Trophoblast cell (in vitro differentiated cells and primary cell): Measurements from ENCODE around the gene SGPP2.
A peak's percentile ranks its signal among the peaks of the same experiment; 100 is the strongest.

ENCODE experiments used
- DNase-seq, 2 donors: peaks; one replicate each; pipeline ENCODE4 v3.0.0-alpha.2; 2016
- H2AFZ ChIP-seq: 2 replicates; pipeline ENCODE4 v1.6.1; 2013; ENCODE audit warnings: low read length, moderate library complexity, mild to moderate bottlenecking; ENCODE audit not compliant: insufficient read depth, poor library complexity
- H2AK5ac ChIP-seq: 2 replicates; pipeline ENCODE4 v1.6.1; 2013; ENCODE audit warnings: mild to moderate bottlenecking, low read length
- H2BK120ac ChIP-seq: 2 replicates; pipeline ENCODE4 v1.6.1; 2013; ENCODE audit warnings: low read length, mild to moderate bottlenecking, moderate library complexity; ENCODE audit not compliant: insufficient read depth, poor library complexity
- H2BK12ac ChIP-seq: 2 replicates; pipeline ENCODE4 v1.6.1; 2013; ENCODE audit warnings: mild to moderate bottlenecking, low read length, moderate library complexity
- H2BK5ac ChIP-seq: 2 replicates; pipeline ENCODE4 v1.6.1; 2013; ENCODE audit warnings: low read length, low read depth, moderate library complexity, mild to moderate bottlenecking; ENCODE audit not compliant: poor library complexity
- H3K14ac ChIP-seq: 2 replicates; pipeline ENCODE4 v1.6.1; 2013; ENCODE audit warnings: mild to moderate bottlenecking, low read length
- H3K18ac ChIP-seq: 2 replicates; pipeline ENCODE4 v1.6.1; 2013; ENCODE audit warnings: mild to moderate bottlenecking, low read length
- H3K23ac ChIP-seq: 2 replicates; pipeline ENCODE4 v1.6.1; 2013; ENCODE audit warnings: low read length
- H3K27ac ChIP-seq: 2 replicates; pipeline ENCODE4 v1.5.1; 2013; ENCODE audit warnings: low read depth, mild to moderate bottlenecking, inconsistent platforms, low read length, moderate library complexity
- H3K27me3 ChIP-seq: 2 replicates; pipeline ENCODE4 v1.6.1; 2013; ENCODE audit warnings: inconsistent platforms, mild to moderate bottlenecking, low read length, moderate library complexity; ENCODE audit not compliant: insufficient read depth
- H3K36me3 ChIP-seq, 2 experiments: 1 replicate in 1 of 2; 2 replicates in 1 of 2; pipeline ENCODE4 v1.6.1; 2013; ENCODE audit warnings: low read length in 2 of 2, mild to moderate bottlenecking in 2 of 2, moderate library complexity in 1 of 2; ENCODE audit not compliant: insufficient read depth in 2 of 2, control insufficient read depth in 1 of 2
- H3K4ac ChIP-seq: 2 replicates; pipeline ENCODE4 v1.6.1; 2013; ENCODE audit warnings: low read depth, mild to moderate bottlenecking, low read length, moderate library complexity
- H3K4me1 ChIP-seq, 2 experiments: 1 replicate in 1 of 2; 2 replicates in 1 of 2; pipeline ENCODE4 v1.6.1; 2013; ENCODE audit warnings: low read length in 2 of 2, mild to moderate bottlenecking in 2 of 2, moderate library complexity in 1 of 2; ENCODE audit not compliant: insufficient read depth in 2 of 2, control insufficient read depth in 1 of 2
- H3K4me2 ChIP-seq: 2 replicates; pipeline ENCODE4 v1.6.1; 2013; ENCODE audit warnings: inconsistent platforms, mild to moderate bottlenecking, low read length, moderate library complexity
- H3K4me3 ChIP-seq: 2 replicates; pipeline ENCODE4 v1.5.1; 2013; ENCODE audit warnings: mild to moderate bottlenecking, low read depth, low read length, inconsistent platforms
- H3K79me1 ChIP-seq: one replicate; pipeline ENCODE4 v1.6.1; 2013; ENCODE audit warnings: low read length
- H3K79me2 ChIP-seq: 2 replicates; pipeline ENCODE4 v1.6.1; 2013; ENCODE audit warnings: low read length, mild to moderate bottlenecking; ENCODE audit not compliant: control insufficient read depth, insufficient read depth, poor library complexity
- H3K9ac ChIP-seq: 2 replicates; pipeline ENCODE4 v1.6.1; 2013; ENCODE audit warnings: mild to moderate bottlenecking, low read length
- H3K9me3 ChIP-seq: 2 replicates; pipeline ENCODE4 v1.6.1; 2013; ENCODE audit warnings: low read depth, mild to moderate bottlenecking, control low read depth, inconsistent platforms, low read length; ENCODE audit not compliant: insufficient read depth
- H4K12ac ChIP-seq: 2 replicates; pipeline ENCODE4 v1.6.1; 2013; ENCODE audit warnings: low read depth, mild to moderate bottlenecking, low read length, moderate library complexity
- H4K8ac ChIP-seq: 2 replicates; pipeline ENCODE4 v1.6.1; 2013; ENCODE audit warnings: low read depth, mild to moderate bottlenecking, low read length, moderate library complexity
- H4K91ac ChIP-seq: one replicate; pipeline ENCODE4 v1.6.1; 2013; ENCODE audit warnings: low read depth, mild to moderate bottlenecking, low read length, moderate library complexity
- WGBS: extraction: QIAGEN DNeasy Blood & Tissue Kit; methylation state at CpG from one replicate; pipeline ENCODE4 v1.1.7; 2013; ENCODE audit warnings: missing lambda C conversion rate; ENCODE audit not compliant: insufficient read length, insufficient coverage; ENCODE audit errors: extremely low coverage; 5-methylcytosine and 5-hydroxymethylcytosine counted together

Gene SGPP2

DNA sequence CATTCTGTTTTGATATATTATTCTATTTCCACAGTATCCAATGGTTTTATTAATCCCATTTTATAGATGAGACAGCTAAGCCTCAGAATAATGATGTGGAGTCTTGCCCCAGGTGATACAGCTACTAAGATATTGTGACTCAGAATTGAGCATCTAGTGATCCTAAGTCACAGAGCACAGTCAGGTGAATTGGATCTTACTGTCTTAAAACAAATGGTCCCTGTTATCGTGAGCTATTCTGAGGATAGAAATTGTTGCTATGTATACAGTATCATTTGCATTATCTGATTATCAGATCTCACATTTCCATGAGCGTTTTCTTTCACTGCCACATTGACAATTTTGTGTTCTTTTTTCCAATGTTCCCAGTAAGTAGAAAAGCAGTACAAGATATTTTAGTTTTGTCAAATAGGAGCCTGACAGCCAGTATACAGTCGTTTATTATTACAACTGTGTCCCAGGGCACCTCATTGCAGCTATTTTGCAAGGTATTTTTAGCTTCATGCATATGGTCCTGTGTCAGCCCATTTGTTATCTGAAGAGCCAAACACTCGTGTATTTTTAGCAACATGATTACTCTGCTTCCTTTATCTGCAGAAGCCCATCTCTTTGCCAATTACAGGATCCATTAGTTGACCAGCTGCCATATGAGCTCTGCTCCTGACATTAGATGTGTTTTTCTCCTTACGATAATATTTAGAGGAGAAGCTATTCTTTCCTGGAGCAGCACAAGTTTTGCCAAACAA, 25.1 kb upstream of the SGPP2 start:
- Histone ChIP-seq H3K79me2 (no peaks in the 10 kb centered on the region), H3K14ac (no peak overlapping the region)

DNA sequence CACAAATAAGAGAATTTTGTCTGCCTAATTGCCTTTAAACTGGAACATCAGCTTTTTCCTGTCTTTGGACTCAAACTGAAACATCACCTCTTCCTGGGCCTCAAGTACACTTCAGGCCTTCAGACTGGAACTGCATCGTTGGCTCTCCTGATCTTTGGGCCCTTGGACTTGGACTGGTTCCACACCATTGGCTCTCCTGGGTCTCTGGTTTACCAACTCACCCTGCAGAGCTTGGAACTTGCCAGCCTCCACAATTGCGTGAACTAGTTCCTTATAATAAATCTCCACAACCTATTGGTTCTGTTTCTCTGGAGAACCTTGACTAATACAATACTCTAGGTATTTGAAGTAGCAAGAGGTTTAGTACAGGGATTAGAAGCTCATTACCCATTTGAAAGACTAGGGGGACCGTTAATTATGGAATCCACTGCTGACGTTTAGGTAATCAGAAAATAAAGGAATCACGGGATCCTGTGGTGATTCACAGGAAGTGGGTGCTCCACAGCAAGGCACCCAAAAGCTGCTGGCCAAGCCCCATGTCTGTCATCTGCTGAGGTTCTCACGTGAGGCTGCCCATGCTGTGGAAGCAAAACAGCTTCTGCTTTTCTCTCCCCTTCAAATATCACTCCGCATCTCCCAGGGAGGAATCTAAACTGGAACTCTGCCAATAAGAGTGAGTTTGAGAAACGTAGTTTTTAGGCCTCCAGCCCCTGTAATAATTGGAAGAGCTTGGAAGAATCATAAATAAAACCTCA, 20.0 kb upstream of the SGPP2 start:
- no peak overlapping the region for H2BK12ac ChIP-seq
- no peaks in the 10 kb centered on the region for H3K79me2 ChIP-seq
- H4K12ac ChIP-seq = no peak overlapping the region
- no peak overlapping the region for H2AFZ ChIP-seq
- H3K4me3 ChIP-seq = no peak overlapping the region
- no CpG with 5 or more reads among the region's 8 CpGs for WGBS
- H2BK5ac ChIP-seq = no peak overlapping the region
- no peak overlapping the region for H3K9ac ChIP-seq
- H3K36me3 ChIP-seq = peaks cover 0 to 2% of the 10 kb centered on the region in 2 experiments
- H4K91ac ChIP-seq = no peak overlapping the region
- no peak overlapping the region for H3K4me2 ChIP-seq
- H4K8ac ChIP-seq = no peak overlapping the region
- no peak overlapping the region for H2BK120ac ChIP-seq
- no peaks in the 10 kb centered on the region for H3K79me1 ChIP-seq
- peak; percentile 9 to 33 for DNase-seq
- H3K27ac ChIP-seq = no peak overlapping the region
- no peaks in the 10 kb centered on the region for H3K4me1 ChIP-seq
- no peak overlapping the region for H3K14ac ChIP-seq
- H3K9me3 ChIP-seq = no peaks in the 10 kb centered on the region
- no peak overlapping the region for H3K18ac ChIP-seq
- peaks cover 2% of the 10 kb centered on the region for H3K27me3 ChIP-seq
- H3K23ac ChIP-seq = no peak overlapping the region
- no peak overlapping the region for H3K4ac ChIP-seq
- no peak overlapping the region for H2AK5ac ChIP-seq

More for the DNA sequence above, 25.1 kb upstream of the SGPP2 start:
- H3K27me3 ChIP-seq = peaks cover 2% of the 10 kb centered on the region
- H3K4ac ChIP-seq = no peak overlapping the region
- no CpG with 5 or more reads among the region's 5 CpGs for WGBS
- no peak overlapping the region for H3K18ac ChIP-seq
- no peaks in the 10 kb centered on the region for H3K9me3 ChIP-seq
- no peak overlapping the region for H3K23ac ChIP-seq
- no peak overlapping the region for H2BK12ac ChIP-seq
- no peak overlapping the region for H2AK5ac ChIP-seq
- H3K4me3 ChIP-seq = no peak overlapping the region
- H4K91ac ChIP-seq = no peak overlapping the region
- H2BK120ac ChIP-seq = no peak overlapping the region
- peaks cover 0 to 2% of the 10 kb centered on the region in 2 experiments for H3K36me3 ChIP-seq
- H3K27ac ChIP-seq = no peak overlapping the region
- no peak overlapping the region for H3K9ac ChIP-seq
- H3K4me2 ChIP-seq = no peak overlapping the region
- DNase-seq = no peak
- H3K79me1 ChIP-seq = no peaks in the 10 kb centered on the region
- no peak overlapping the region for H2AFZ ChIP-seq
- no peak overlapping the region for H2BK5ac ChIP-seq
- no peaks in the 10 kb centered on the region for H3K4me1 ChIP-seq
- H4K8ac ChIP-seq = no peak overlapping the region
- H4K12ac ChIP-seq = no peak overlapping the region

DNA sequence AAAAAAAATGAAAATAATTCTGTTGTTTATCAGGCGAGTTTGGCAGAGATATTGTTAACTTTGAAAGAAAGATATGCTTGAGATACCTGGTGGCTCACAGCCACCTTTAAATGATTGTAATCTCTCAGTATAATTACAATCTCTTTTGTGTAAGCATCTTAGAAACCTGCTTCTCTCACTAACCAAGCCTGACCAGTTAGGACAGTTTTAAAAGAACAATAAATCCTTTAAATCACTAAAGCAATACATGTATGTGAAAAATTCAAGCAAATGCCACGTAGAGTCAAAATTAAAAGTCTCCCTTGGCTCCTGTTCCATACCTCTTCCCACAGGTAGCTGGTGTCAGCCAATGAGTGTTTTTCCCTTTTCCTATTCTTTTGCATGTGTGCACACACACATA, 15.7 kb upstream of the SGPP2 start:
- Histone ChIP-seq H3K23ac (no peak overlapping the region), H4K91ac (no peak overlapping the region), H2BK5ac (no peak overlapping the region), H3K36me3 (peaks cover 0 to under 1% of the 10 kb centered on the region in 2 experiments), H3K18ac (no peak overlapping the region), H3K27ac (no peak overlapping the region), H3K4me1 (no peaks in the 10 kb centered on the region), H3K27me3 (no peaks in the 10 kb centered on the region), H4K8ac (no peak overlapping the region), H2AFZ (no peak overlapping the region), H3K4ac (no peak overlapping the region), H3K9me3 (no peaks in the 10 kb centered on the region), H3K4me3 (no peak overlapping the region), H3K79me2 (no peaks in the 10 kb centered on the region), H2BK120ac (no peak overlapping the region), H3K79me1 (no peaks in the 10 kb centered on the region), H4K12ac (no peak overlapping the region), H2BK12ac (no peak overlapping the region), H3K4me2 (no peak overlapping the region), H2AK5ac (no peak overlapping the region), H3K9ac (no peak overlapping the region), H3K14ac (no peak overlapping the region)
- peak in 1 of 2 donors; percentile 51 for DNase-seq
- no CpG with 5 or more reads among the region's 2 CpGs for WGBS

DNA sequence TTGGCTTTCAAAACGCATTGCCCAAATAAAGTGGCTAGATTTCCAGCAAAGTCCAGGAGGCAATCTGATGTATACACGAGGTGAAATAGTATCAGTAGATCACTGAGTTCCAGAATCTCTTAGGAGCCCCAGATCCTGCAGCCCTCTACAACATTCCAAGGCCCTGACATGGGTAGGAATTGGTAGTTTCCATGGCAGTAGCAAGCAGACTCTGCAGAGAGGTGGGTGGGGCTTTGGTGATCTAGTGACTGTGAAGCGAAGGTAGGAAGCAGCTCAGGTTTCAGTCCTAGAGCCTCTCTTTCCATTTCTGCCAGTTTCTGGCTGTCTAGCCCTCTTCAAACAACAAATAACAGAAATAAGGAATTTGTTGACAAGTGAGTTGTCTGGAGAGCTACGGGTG, 13.8 kb upstream of the SGPP2 start:
- no peak overlapping the region for H3K18ac ChIP-seq
- no peak overlapping the region for H3K23ac ChIP-seq
- no peaks in the 10 kb centered on the region for H3K36me3 ChIP-seq
- H3K9ac ChIP-seq = no peak overlapping the region
- H3K27me3 ChIP-seq = no peaks in the 10 kb centered on the region
- no peak overlapping the region for H4K91ac ChIP-seq
- H3K4me1 ChIP-seq = no peaks in the 10 kb centered on the region
- no peak overlapping the region for H2BK5ac ChIP-seq
- H2BK12ac ChIP-seq = no peak overlapping the region
- H3K79me2 ChIP-seq = no peaks in the 10 kb centered on the region
- H2AK5ac ChIP-seq = no peak overlapping the region
- no peak overlapping the region for H3K14ac ChIP-seq
- H3K79me1 ChIP-seq = no peaks in the 10 kb centered on the region
- peak; percentile 19 to 51 for DNase-seq
- H4K12ac ChIP-seq = no peak overlapping the region
- no peak overlapping the region for H3K4ac ChIP-seq
- H2BK120ac ChIP-seq = no peak overlapping the region
- no peak overlapping the region for H3K27ac ChIP-seq
- H3K4me3 ChIP-seq = no peak overlapping the region
- no CpG with 5 or more reads among the region's 4 CpGs for WGBS
- no peak overlapping the region for H4K8ac ChIP-seq
- no peak overlapping the region for H3K4me2 ChIP-seq
- H2AFZ ChIP-seq = no peak overlapping the region
- H3K9me3 ChIP-seq = no peaks in the 10 kb centered on the region
